Kasumi-1 (cell line): Measurements from ENCODE around the gene FCRL1.

ENCODE experiments used
- DNase-seq, 2 experiments: peaks; one replicate each; lab custom pipeline; 2025; lab: John Stamatoyannopoulos, UW

The FCRL1 gene

GRCh38 chr1:157819896-157820295 is at the start of gene FCRL1:
FCRL1 (minus strand) TSS chr1:157820120; CDS start chr1:157820037, 83 bp downstream.
- peak in 1 of 2 experiments; percentile 0 for DNase-seq

- no peak for DNase-seq
These were observed 48.7 kb upstream of the FCRL1 start for GRCh38 chr1:157868654-157869053.

GRCh38 chr1:157862114-157863070 is 42.5 kb upstream of the FCRL1 start:
- DNase-seq, result no peak

GRCh38 chr1:157856538-157856937 is 36.6 kb upstream of the FCRL1 start:
- DNase-seq, result no peak

GRCh38 chr1:157852476-157852875 is 32.6 kb upstream of the FCRL1 start:
- DNase-seq, result no peak

GRCh38 chr1:157849229-157849875 is 29.4 kb upstream of the FCRL1 start:
- no peak for DNase-seq

- no peak for DNase-seq
These were observed 24.3 kb upstream of the FCRL1 start for GRCh38 chr1:157844089-157844830.

- no peak for DNase-seq
These were observed 23.0 kb upstream of the FCRL1 start for GRCh38 chr1:157842939-157843338.

- DNase-seq, result no peak
These were observed 21.8 kb upstream of the FCRL1 start, which contains the start of gene CD5L for GRCh38 chr1:157841708-157842107. CD5L (minus strand) TSS chr1:157841808; CDS start chr1:157841701, 107 bp downstream.

- no peak for DNase-seq
These were observed 19.0 kb upstream of the FCRL1 start for GRCh38 chr1:157838966-157839365.

- DNase-seq, result no peak
These were observed 14.5 kb upstream of the FCRL1 start for GRCh38 chr1:157834430-157834829.

- no peak for DNase-seq
These were observed 13.2 kb upstream of the FCRL1 start for GRCh38 chr1:157833145-157833544.

GRCh38 chr1:157831968-157832626 is 12.2 kb upstream of the FCRL1 start:
- no peak for DNase-seq

- DNase-seq, result no peak
These were observed 11.0 kb upstream of the FCRL1 start for GRCh38 chr1:157830887-157831286.

- DNase-seq, result no peak
These were observed 9.8 kb upstream of the FCRL1 start for GRCh38 chr1:157829711-157830110.

GRCh38 chr1:157829210-157829609 is 9.3 kb upstream of the FCRL1 start:
- DNase-seq, result no peak

GRCh38 chr1:157820299-157820698 is 379 bp upstream of the FCRL1 start:
- no peak for DNase-seq

GRCh38 chr1:157819215-157819614 is 705 bp downstream of the FCRL1 start:
- DNase-seq, result no peak

GRCh38 chr1:157813269-157813668 is 6.7 kb downstream of the FCRL1 start:
- DNase-seq, result no peak

- DNase-seq, result no peak
These were observed 13.3 kb downstream of the FCRL1 start for GRCh38 chr1:157806431-157807149.

- DNase-seq, result no peak
These were observed 16.1 kb downstream of the FCRL1 start for GRCh38 chr1:157803851-157804250.
